Transverse colon (tissue), 3 donors: ENCODE results near the gene OPRM1.

Source experiments
- CTCF ChIP-seq, 5 experiments: fragments of 200-600 bp in 3 of 5; fragments of 450-650 bp in 2 of 5; sonication (generic) in 3 of 5; IDR thresholded peaks; 1 replicate in 2 of 5; 2 replicates in 3 of 5; pipeline ENCODE4 v1.5.1; 2016 to 2017; ENCODE audit warnings: antibody characterized with exemption in 5 of 5, inconsistent platforms in 3 of 5, mild to moderate bottlenecking in 2 of 5, moderate library complexity in 1 of 5
- EP300 ChIP-seq: sonication (generic); formaldehyde crosslinking; IDR thresholded peaks from one replicate; pipeline ENCODE4 v1.6.1; 2017; ENCODE audit warnings: antibody characterized with exemption, low read depth
- POLR2A ChIP-seq: fragments of 450-650 bp; IDR thresholded peaks from one replicate; pipeline ENCODE4 v1.6.1; 2016; ENCODE audit warnings: antibody characterized with exemption, mild to moderate bottlenecking, moderate library complexity

GRCh38 chr6:154080461-154081189, 41.6 kb downstream of the OPRM1 start:
- TF ChIP-seq CTCF (IDR thresholded peaks at IDR 0.05) (no peak), EP300 (no peak), POLR2A (no peak)
